Fibroblast of pulmonary artery (primary cell): ENCODE data around the gene OR56A3.

Experiments
- DNase-seq: peaks from one replicate; pipeline ENCODE4 v3.0.0-alpha.2; 2010; ENCODE audit warnings: low read depth
- H3K4me3 ChIP-seq: replicated peaks from 2 replicates; pipeline ENCODE4 v1.5.1; 2011; ENCODE audit warnings: low read depth, mild to moderate bottlenecking, control low read depth, low read length, moderate library complexity
- TF ChIP-seq, protein P1 (sequence below): IDR thresholded peaks from 2 replicates; pipeline ENCODE4 v1.5.1; 2011; ENCODE audit warnings: mild to moderate bottlenecking, control low read depth, low read length, inconsistent platforms; ENCODE audit errors: missing control alignments

The OR56A3 gene

GRCh38 chr11:5992604-5993251, 50.7 kb downstream of the OR56A3 start:
- TF ChIP-seq, protein P1, sequence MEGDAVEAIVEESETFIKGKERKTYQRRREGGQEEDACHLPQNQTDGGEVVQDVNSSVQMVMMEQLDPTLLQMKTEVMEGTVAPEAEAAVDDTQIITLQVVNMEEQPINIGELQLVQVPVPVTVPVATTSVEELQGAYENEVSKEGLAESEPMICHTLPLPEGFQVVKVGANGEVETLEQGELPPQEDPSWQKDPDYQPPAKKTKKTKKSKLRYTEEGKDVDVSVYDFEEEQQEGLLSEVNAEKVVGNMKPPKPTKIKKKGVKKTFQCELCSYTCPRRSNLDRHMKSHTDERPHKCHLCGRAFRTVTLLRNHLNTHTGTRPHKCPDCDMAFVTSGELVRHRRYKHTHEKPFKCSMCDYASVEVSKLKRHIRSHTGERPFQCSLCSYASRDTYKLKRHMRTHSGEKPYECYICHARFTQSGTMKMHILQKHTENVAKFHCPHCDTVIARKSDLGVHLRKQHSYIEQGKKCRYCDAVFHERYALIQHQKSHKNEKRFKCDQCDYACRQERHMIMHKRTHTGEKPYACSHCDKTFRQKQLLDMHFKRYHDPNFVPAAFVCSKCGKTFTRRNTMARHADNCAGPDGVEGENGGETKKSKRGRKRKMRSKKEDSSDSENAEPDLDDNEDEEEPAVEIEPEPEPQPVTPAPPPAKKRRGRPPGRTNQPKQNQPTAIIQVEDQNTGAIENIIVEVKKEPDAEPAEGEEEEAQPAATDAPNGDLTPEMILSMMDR, result peak; percentile 59
- no peak overlapping the region for H3K4me3 ChIP-seq
- DNase-seq, result peak; percentile 30

DNA sequence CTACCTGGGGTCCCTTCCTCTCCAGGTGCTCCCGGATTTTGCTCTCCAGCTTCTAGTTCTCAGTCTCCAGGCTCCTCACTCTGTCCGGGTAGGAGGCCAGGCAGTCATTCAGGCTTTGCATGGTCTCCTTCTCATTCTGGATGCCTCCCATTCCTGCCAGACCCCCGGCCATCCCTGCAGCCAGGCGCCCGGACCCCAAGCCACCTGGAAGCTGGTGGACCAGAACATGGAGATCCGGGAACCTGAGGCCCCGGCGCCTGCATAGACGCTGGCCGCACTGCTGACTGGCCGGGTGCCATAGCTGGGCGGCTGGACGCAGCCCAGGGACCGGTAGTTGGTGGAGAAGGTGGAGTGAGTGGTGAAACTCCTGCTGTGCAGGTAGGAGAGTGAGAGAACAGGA, 52.7 kb downstream of the OR56A3 start:
- TF ChIP-seq, protein P1, result no peak
- no peak overlapping the region for H3K4me3 ChIP-seq
- DNase-seq, result no peak
